ENCODE results near the gene ECT2.

- TF ChIP-seq EZH2phosphoT487 (IDR thresholded peaks at IDR 0.05; ENCODE audit: borderline replicate concordance, low read length) (no peak), CTCF (conservative IDR thresholded peaks at IDR 0.05; ENCODE audit: low read depth, low read length) (no peak)
Measured at GRCh38 chr3:172705170-172705569, 45.4 kb upstream of the ECT2 start.

All from PC-3 (cell line).